ENCODE measurements around the gene OPN1MW3. TPM values are rescaled to one million over a fixed set of nuclear protein-coding genes. Genes with fewer than 3 reads are reported as not detected.
"Not testable (repeated sequence)": the region's sequence is repeated elsewhere in the genome, so short reads cannot be mapped to it uniquely, and the experiment has no call there.

Gene OPN1MW3
- total RNA-seq, 1 experiment from 2014 or later = not detected

DNA sequence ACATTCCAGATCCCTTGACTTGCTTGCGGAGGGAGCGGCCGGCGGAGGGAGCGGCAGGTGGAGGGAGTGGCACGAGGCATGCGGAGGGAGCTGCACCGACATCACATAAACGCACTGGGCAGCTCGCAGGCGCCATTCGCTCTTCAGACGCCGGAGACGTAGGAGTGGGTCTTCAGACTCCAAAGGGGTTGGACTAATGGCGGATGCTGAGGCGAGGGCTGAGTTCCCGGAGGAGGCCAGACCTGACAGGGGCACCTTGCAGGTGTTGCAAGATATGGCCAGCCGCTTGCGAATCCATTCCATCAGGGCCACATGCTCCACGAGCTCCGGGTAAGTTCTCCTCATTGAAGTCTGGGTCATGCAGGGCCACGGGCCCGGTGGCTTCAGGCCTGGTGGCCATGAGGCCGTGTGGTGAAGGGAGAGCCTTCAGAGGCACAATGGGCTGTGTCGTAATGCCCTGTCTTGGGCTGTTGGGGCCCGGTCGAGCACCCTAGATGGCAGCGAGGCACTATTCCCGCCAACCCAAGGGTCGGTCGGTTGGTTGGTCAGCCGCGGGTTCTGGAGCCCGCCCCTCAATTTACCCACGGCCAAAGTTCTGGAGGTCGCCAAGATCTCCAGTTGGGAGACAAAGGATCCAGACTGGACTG is 38.4 kb downstream of the OPN1MW3 start, which contains the start of gene TKTL1:
TKTL1 (plus strand) TSS at position 132 of the 647 bp plus-strand sequence; CDS start at position 197, 65 bp downstream.
- DNase-seq (ENCODE audit: low read depth) = no peak

DNA sequence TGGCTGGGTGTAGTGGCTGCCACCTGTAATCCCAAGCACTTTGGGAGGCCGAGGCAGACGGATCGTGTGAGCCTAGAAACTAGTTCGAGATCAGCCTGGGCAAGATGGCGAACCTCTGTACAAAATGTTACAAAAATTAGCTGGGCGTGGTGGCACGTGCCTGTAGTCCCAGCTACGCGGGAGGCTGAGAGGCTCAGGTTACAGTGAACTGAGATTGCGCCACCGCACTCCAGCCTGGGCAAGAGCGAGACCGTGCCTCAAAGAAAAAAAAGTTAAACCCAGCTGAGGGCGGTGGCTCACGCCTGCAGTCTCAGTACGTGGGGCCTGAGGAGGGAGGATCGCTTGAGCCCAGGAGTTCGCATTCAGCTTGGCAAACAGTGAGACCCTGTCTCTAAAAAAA is 39.3 kb downstream of the OPN1MW3 start:
- DNase-seq (ENCODE audit: low read depth) = no peak

DNA sequence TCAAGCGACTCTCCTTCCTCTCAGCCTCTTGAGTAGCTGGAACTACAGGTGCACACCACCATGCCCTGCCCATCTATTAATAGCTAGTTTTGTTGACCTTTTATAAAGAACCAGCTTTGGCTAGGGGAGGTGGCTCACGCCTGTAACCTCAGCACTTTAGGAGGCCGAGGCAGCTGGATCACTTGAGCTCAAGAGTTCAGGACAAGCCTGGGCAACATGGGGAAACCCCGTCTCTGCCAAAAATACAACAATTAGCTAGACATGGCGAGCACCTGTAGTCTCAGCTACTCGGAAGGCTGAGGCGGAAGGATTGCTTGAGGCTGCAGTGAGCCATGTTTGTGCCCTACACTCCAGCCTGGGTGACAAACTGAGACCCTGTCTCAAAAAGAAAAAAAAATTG is 40.9 kb downstream of the OPN1MW3 start:
- no peak for DNase-seq (ENCODE audit: low read depth)

DNA sequence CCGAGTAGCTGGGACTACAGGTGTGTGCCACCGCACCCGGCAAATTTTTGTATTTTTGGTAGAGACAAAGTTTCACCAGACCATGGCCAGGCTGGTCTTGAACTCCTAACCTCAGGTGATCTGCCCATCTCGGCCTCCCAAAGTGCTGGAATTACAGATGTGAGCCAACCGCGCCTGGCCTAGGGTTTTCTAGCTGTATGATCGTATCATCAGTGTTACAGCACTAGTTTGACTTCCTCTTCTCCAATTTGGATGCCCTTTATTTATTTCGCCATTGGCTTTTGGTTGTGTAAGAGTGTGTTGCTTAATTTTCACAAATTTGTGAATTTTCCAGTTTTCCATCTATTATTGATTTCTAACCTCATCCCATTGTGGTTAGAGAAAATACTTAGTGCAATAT is 43.4 kb downstream of the OPN1MW3 start:
- DNase-seq (ENCODE audit: low read depth) = no peak

DNA sequence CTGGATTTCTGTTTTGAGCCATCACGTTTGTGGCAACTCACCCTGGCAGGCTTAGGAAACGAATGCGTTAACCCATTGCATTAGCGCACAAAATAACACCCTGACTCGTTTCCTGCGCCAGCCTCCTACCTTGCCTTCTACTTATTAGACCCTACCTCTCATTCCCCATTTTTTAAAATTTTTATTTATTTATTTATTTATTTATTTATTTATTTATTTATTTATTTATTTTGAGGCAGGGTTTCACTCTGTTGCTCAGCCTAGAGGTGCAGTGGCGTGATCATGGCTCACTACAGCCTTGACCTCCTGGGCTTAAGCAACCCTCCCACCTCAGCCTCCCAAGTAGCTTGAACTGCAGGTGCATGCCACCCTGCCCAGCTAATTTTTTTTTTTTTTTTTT is 45.6 kb downstream of the OPN1MW3 start:
- not testable (repeated sequence) for DNase-seq (ENCODE audit: low read depth)

DNA sequence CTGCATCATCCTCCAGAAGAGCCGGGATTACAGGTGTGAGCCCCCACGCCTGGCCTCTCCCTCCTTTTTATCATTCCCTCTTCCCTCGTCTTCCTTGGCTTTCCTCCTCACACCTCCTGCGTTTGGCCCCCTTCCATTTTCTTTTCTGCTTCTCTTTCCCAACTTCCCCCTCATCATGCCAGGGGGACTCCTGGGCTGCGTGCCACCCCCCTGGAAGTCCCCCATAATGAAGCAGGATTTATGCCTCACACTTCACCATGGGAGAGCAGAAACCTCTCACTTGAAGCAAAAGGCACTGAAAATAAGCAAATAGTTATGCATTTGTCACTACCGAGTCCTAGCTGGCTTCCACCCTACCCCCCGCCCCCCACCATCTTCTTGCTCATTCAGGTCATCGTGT is 46.1 kb downstream of the OPN1MW3 start:
- no peak for DNase-seq (ENCODE audit: low read depth)

DNA sequence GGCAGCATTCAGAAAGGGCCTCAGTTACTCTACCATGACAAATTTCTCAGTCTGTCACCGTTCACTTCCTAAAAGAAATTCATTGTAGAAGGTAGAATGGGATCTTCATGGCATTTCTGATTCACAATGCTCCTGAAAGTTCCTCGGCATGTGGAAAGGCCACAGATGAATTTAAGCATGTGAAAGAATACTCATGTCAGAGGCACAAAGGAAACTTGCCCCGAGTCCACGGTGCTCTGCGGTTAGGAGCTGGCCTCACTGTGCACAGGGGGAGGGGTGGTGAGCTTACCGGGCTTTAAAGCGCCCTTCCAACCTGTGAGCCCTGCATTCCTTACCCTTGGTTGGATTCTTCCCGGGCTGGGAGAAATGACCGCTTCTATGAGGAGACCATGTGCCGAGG is 47.5 kb downstream of the OPN1MW3 start:
- no peak for DNase-seq (ENCODE audit: low read depth)

DNA sequence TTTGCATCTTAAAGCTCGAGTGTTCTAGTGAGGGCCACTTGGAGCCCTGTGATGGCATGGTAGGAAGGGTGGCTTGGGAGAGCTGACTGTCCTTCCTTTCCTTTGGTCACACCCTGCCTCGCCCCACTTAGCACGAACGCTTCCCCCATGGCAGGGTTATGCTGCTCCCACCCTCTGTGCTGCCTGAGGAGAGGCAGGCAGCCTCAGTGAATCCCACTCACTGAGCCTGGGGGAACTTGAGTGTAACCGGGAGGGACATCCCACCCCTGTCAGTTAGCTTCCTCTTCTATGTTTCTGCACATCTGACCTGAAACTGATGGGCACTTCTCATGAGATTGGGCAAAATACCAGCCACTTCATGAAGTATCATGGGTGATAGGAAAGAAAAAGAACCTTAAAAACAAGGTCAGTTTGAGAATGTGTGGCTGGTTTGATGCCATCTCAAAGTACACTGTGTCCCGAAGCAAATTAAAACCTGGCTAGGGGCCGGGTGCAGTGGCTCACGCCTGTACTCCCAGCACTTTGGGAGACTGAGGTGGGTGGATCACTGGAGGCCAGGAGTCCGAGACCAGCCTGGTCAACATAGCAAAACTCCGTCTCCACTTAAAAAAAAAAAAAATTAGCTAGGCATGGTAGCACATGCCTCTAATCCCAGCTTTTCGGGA is 48.3 kb downstream of the OPN1MW3 start:
- no peak for DNase-seq (ENCODE audit: low read depth)

DNA sequence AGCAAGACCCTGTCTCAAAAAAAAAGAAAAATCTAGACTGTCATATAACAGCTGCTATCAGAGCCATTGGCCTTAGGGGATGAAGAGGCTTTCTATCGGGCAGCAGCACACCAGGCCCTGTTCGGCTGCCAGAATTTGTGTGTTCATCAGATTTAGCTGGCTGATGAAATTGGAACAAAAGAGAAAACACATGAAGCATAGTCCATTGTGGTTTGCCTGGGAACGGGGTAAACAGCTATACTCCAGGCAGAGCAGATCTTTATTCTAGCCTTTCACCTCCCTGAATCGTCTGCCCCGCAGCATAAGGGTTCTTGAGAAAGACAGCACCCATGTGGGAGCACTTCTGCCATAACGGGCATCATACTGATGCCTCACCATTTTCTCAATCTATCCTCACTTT is 49.8 kb downstream of the OPN1MW3 start:
- DNase-seq (ENCODE audit: low read depth) = no peak

DNA sequence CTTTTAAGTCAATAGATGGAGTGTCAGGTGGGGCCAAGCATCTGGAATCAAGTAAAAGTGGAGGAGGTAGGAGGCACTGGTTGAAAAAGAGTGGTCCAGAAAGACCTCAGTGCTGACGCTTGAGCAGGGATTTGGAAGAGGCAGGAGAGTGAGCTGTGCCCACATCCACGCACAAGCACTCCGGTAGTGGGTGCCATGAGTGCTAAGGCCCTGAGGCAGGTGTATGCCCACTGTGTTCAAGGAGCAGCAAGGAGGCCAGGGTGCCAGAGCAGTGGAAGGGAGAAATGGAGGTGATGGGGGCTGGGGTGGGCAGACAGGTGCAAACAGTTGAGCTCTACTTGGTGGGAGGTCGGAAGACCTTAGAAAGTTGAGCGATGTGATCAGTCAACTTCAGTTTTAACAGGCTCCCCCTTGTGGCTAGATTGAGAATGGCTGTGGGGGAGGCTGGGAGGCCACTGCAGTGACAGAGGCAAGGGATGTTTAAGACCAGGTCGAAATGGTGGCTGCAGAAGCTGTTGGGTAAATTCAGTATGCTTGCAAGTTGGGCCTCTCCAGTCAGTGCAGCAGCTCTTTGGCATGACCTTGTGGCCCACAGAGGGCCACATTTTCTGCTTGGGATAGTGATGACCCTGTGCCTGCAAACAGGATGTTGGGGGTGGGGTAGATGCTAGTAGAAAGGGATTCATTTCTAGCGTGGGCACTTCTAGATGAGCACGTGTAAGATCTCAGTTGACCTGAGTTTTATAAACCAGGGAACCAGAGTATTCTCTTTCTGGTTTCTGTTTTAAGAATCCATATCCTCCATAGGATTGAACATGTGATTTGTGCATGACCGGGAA is 50.9 kb downstream of the OPN1MW3 start:
- peak; percentile 18 for DNase-seq (ENCODE audit: low read depth)

DNA sequence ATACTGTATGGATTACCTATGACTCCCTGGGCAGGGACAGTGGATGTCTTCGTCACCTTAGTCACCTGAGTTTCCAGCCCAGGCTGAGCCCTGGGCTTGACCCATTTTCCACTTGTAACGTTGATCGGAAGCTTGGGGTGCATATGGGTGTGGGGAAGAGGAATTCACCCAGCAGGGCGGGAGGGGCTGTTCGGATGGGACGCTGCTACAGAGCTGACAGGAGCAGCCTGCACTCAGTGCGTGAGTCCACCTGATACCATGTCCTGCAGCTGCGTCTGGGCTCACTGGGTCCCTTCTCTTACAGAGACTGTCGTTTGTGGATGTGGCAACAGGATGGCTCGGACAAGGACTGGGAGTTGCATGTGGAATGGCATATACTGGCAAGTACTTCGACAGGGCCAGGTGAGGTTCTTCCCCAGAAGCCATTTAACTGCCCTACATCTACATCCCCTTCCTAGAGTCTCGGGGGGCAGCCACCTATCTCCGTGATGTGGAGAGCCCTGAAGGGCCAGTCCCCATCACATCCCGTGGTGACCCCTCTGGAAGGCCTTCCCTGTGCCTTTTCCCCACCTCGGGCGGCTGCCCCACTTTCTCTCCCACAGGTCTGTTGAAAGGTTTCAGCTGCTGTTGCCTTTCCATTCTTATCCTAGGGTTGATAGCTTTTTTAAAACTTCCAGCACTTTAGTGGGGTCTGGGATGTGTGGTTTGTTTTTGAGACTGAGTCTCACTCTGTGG is 51.8 kb downstream of the OPN1MW3 start:
- no peak for DNase-seq (ENCODE audit: low read depth)

DNA sequence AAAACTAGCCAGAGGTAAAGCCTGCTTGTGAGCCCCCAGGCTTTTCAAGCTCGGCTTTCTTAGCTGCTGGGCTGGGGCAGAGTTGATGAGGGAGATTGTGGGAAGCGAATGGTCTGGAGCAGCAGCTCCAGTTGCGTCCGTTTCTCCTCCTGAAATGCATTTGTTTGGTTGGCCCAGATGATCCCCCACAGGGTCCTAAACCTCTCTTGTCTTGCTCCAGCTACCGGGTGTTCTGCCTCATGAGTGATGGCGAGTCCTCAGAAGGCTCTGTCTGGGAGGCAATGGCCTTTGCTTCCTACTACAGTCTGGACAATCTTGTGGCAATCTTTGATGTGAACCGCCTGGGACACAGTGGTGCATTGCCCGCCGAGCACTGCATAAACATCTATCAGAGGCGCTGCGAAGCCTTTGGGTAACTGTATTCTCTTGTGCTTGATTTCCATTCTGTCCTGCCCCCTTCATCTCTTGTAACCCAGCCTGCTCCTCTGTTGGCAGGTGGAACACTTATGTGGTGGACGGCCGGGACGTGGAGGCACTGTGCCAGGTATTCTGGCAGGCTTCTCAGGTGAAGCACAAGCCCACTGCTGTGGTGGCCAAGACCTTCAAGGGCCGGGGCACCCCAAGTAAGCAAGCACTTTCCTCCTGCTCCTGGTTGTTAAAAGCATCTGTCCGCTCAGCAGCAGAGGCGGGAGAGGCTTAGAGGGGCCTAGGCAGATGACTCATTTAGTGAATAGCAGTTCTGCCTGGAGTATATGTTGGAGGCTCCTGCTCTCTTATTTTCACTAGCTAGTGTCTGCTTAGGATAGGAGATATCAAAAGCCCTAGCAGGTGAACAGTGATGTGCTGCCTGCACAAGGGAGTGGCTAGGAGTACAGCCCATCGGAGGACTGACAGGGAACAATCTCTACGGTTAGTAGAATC is 53.5 kb downstream of the OPN1MW3 start:
- DNase-seq (ENCODE audit: low read depth) = no peak

DNA sequence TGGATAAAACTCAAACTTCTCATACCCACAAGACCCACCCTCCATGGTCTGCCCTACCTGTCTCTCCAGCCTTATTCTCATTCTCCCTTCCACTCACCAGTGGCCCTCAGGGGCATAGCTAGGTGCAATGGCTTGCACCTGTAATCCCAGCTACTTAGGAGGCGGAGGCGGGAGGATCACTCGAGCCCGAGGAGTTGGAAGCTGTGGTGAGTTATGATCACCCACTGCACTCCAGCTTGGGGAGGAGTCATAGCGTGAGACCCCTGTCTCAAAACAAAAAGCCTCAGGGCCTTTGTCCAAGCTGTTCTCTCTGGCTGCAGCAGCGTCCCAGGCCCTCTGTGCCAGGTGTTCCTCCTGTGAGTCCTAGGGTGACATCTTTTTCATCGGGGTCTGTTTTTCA is 54.7 kb downstream of the OPN1MW3 start:
- DNase-seq (ENCODE audit: low read depth) = no peak

DNA sequence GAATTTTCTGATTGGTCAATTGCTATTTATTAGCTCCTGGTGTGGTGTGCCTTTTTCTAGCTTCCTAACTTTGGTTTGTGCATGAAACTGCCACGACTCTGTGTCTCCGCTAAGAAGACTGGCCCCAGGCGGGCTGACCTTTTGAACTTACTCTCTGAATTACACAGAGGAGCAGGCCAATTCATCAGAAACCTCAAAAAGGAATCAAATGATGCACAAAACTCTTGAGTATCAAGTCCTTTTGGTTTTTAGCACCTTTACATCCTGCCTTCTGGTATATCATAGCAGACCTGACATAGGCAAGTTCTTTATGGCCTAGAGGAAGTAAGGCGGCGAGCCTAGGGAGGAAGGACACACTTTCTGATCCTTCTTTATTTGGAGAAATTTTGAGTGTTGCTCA is 55.8 kb downstream of the OPN1MW3 start:
- DNase-seq (ENCODE audit: low read depth) = no peak

DNA sequence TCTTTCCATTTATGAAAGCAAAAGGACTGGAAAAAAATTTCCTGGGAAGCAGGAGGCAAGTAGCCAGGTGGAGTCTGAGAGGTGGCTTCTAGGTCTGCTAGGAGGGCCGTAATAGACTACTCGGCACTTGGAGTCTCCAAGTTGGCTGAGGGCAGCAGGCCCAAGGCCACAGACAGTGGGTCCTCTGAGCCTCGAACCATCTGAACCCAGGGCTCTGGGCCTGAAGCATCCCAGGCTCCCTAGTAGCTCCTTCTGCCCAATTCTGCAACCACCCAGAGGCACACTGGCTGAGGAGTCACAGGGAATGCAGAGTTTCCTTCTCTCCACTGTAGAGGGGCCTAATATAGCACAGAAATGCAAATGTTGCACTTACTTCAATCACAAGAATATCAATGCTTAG is 58.0 kb downstream of the OPN1MW3 start:
- DNase-seq (ENCODE audit: low read depth) = no peak

DNA sequence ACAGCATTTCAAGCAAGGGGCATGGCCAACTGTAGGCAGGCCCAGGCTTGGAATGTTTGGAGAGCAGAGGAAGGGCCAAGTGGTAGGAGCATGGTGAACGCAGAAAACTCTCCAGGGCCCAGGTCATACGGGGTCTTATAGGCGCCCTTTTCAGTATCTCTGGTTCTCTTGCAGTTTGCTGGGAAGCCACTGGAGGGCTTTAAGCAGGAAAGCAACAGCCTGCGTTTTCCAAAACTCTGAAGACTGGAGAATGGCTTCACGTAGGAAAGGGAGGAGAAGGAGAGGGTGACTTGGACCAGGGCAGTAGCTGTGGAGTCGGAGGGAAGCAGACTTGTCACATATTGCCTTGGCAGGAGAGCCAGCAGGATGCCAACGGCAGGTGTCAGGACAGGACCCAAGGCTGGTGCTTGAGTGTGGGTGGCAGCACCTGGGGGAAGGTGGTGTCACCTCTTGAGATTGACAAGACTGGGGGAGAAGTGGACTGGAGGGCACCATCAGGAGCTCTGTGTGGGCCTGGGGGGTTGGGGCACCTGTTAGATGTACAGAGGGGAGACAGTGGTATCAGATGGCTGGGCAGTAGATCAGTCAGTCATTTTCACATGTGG is 60.1 kb downstream of the OPN1MW3 start:
- peak; percentile 9 for DNase-seq (ENCODE audit: low read depth)

DNA sequence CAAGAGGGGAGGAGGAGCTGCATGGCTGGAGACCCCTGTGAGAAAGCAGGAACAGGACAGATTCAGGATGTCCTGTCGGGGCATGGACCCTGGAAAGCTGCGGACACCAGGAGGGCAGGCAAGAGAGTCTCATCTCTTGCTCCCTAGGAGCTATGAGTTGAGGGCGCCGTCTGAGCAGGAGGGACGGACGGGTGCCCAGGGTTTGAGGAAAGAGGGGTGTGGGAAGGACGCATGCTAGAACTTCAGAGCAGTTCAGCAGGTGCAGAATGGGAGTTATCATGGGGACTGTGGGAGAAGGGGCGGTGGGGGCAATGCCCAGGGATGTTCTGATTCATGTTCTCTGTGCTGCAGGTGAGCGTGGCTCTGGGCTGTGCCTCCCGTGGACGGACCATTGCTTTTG is 63.0 kb downstream of the OPN1MW3 start:
- DNase-seq (ENCODE audit: low read depth) = no peak

All from LHCN-M2 (cell line).